H9 (cell line): ENCODE measurements around the gene PHF21A. TPM values are rescaled to one million over a fixed set of nuclear protein-coding genes. Genes with fewer than 3 reads are reported as not detected.

ENCODE experiments used
- DNase-seq: peaks from one replicate; pipeline ENCODE4 v3.0.0-alpha.2; 2017
- H2AFZ ChIP-seq: one replicate; pipeline ENCODE4 v1.6.1; 2013; ENCODE audit warnings: mild to moderate bottlenecking, low read length, control low read depth, moderate library complexity
- H2AK5ac ChIP-seq: 2 replicates; pipeline ENCODE4 v1.6.1; 2013; ENCODE audit warnings: low read length, control low read depth, mixed read lengths; ENCODE audit not compliant: insufficient read length
- H2BK120ac ChIP-seq: one replicate; pipeline ENCODE4 v1.6.1; 2013; ENCODE audit warnings: low read depth, mild to moderate bottlenecking, low read length, control low read depth, inconsistent platforms; ENCODE audit not compliant: poor library complexity, severe bottlenecking
- H2BK12ac ChIP-seq: 2 replicates; pipeline ENCODE4 v1.6.1; 2013; ENCODE audit warnings: low read length, control low read depth, mixed read lengths, low read depth; ENCODE audit not compliant: insufficient read length
- H2BK15ac ChIP-seq: 2 replicates; pipeline ENCODE4 v1.6.1; 2013; ENCODE audit warnings: low read depth, low read length, control low read depth
- H2BK20ac ChIP-seq: one replicate; pipeline ENCODE4 v1.6.1; 2013; ENCODE audit warnings: low read depth, mild to moderate bottlenecking, low read length, control low read depth, inconsistent platforms; ENCODE audit not compliant: poor library complexity, severe bottlenecking
- H2BK5ac ChIP-seq: 2 replicates; pipeline ENCODE4 v1.6.1; 2013; ENCODE audit warnings: low read length, control low read depth, mixed read lengths; ENCODE audit not compliant: insufficient read length
- H3K14ac ChIP-seq: 2 replicates; pipeline ENCODE4 v1.6.1; 2013; ENCODE audit warnings: low read length, control low read depth; ENCODE audit not compliant: insufficient read depth
- H3K18ac ChIP-seq: 2 replicates; pipeline ENCODE4 v1.6.1; 2013; ENCODE audit warnings: low read depth, mild to moderate bottlenecking, mixed read lengths, low read length, control low read depth; ENCODE audit not compliant: insufficient read length
- H3K23ac ChIP-seq: 2 replicates; pipeline ENCODE4 v1.6.1; 2013; ENCODE audit warnings: low read length, control low read depth, mixed read lengths, low read depth; ENCODE audit not compliant: insufficient read length
- H3K23me2 ChIP-seq: 2 replicates; pipeline ENCODE4 v1.6.1; 2013; ENCODE audit warnings: low read depth, mild to moderate bottlenecking, mixed read lengths, low read length, control low read depth; ENCODE audit not compliant: insufficient read length, poor library complexity, severe bottlenecking
- H3K27ac ChIP-seq: 2 replicates; pipeline ENCODE4 v1.5.1; 2013; ENCODE audit warnings: low read length, control low read depth, mixed read lengths, low read depth; ENCODE audit not compliant: insufficient read length
- H3K27me3 ChIP-seq: 2 replicates; pipeline ENCODE4 v1.6.1; 2013; ENCODE audit warnings: low read length, control low read depth, inconsistent platforms; ENCODE audit not compliant: insufficient read depth
- H3K4ac ChIP-seq: 2 replicates; pipeline ENCODE4 v1.6.1; 2013; ENCODE audit warnings: low read depth, mild to moderate bottlenecking, control low read depth, inconsistent platforms, low read length, moderate library complexity
- H3K4me1 ChIP-seq: 2 replicates; pipeline ENCODE4 v1.6.1; 2013; ENCODE audit warnings: low read length, control low read depth, inconsistent platforms; ENCODE audit not compliant: insufficient read depth
- H3K4me2 ChIP-seq: 2 replicates; pipeline ENCODE4 v1.6.1; 2013; ENCODE audit warnings: low read length, control low read depth, mixed read lengths; ENCODE audit not compliant: insufficient read length, insufficient read depth
- H3K56ac ChIP-seq: 2 replicates; pipeline ENCODE4 v1.6.1; 2013; ENCODE audit warnings: low read depth, mild to moderate bottlenecking, mixed read lengths, low read length, control low read depth; ENCODE audit not compliant: insufficient read length
- H3K79me1 ChIP-seq: 2 replicates; pipeline ENCODE4 v1.6.1; 2013; ENCODE audit warnings: low read depth, mild to moderate bottlenecking, moderate library complexity, low read length, control low read depth, inconsistent platforms; ENCODE audit not compliant: insufficient read depth, poor library complexity, severe bottlenecking
- H3K79me2 ChIP-seq: 2 replicates; pipeline ENCODE4 v1.6.1; 2013; ENCODE audit warnings: low read length, control low read depth, inconsistent platforms; ENCODE audit not compliant: insufficient read depth
- H3K9ac ChIP-seq: 2 replicates; pipeline ENCODE4 v1.6.1; 2013; ENCODE audit warnings: low read length, control low read depth, mixed read lengths; ENCODE audit not compliant: insufficient read length; ENCODE audit errors: extremely low read depth
- H3K9me3 ChIP-seq: one replicate; pipeline ENCODE4 v1.6.1; 2013; ENCODE audit warnings: low read depth, low read length, inconsistent platforms; ENCODE audit not compliant: control insufficient read depth
- H3T11ph ChIP-seq: one replicate; pipeline ENCODE4 v1.6.1; 2013; ENCODE audit warnings: mild to moderate bottlenecking, low read length, control low read depth, inconsistent platforms
- H4K20me1 ChIP-seq: one replicate; pipeline ENCODE4 v1.6.1; 2013; ENCODE audit not compliant: control insufficient read depth, insufficient read length, insufficient read depth
- H4K5ac ChIP-seq: 2 replicates; pipeline ENCODE4 v1.6.1; 2013; ENCODE audit warnings: low read depth, mild to moderate bottlenecking, mixed read lengths, low read length, control low read depth; ENCODE audit not compliant: insufficient read length
- H4K8ac ChIP-seq: replicated peaks from 2 replicates; pipeline ENCODE4 v1.6.1; 2013; ENCODE audit warnings: low read length, control low read depth, mixed read lengths, low read depth; ENCODE audit not compliant: insufficient read length
- H4K91ac ChIP-seq: 2 replicates; pipeline ENCODE4 v1.6.1; 2013; ENCODE audit warnings: low read depth, mild to moderate bottlenecking, moderate library complexity, mixed read lengths, low read length, control low read depth; ENCODE audit not compliant: insufficient read length
- H3K27ac Mint-ChIP-seq, 3 experiments: 2 replicates in 2 of 3; 3 replicates in 1 of 3; pipeline ENCODE4 v1.8.0; 2020 to 2021; ENCODE audit warnings: mixed read lengths in 3 of 3, mild to moderate bottlenecking in 1 of 3, moderate library complexity in 1 of 3
- H3K27me3 Mint-ChIP-seq: 2 replicates; pipeline ENCODE4 v1.8.0; 2021; ENCODE audit warnings: low read depth, mild to moderate bottlenecking, moderate library complexity, mixed read lengths
- H3K36me3 Mint-ChIP-seq, 3 experiments: 2 replicates in 2 of 3; 3 replicates in 1 of 3; pipeline ENCODE4 v1.8.0; 2020 to 2021; ENCODE audit warnings: low read depth in 3 of 3, mixed read lengths in 3 of 3; ENCODE audit not compliant: insufficient read depth in 1 of 3
- H3K4me1 Mint-ChIP-seq, 2 experiments: 2 replicates each; pipeline ENCODE4 v1.8.0; 2020; ENCODE audit warnings: mixed read lengths in 2 of 2
- H3K4me3 Mint-ChIP-seq, 2 experiments: 2 replicates in 1 of 2; 3 replicates in 1 of 2; pipeline ENCODE4 v1.8.0; 2020 to 2021; ENCODE audit warnings: mild to moderate bottlenecking in 2 of 2, mixed read lengths in 2 of 2, moderate library complexity in 1 of 2
- H3K9me3 Mint-ChIP-seq, 2 experiments: 2 replicates in 1 of 2; 3 replicates in 1 of 2; pipeline ENCODE4 v1.8.0; 2020; ENCODE audit warnings: mild to moderate bottlenecking in 2 of 2, mixed read lengths in 2 of 2, moderate library complexity in 1 of 2
- CTCF ChIP-seq: fragments of 200-600 bp; sonication (generic); conservative IDR thresholded peaks from 3 replicates; pipeline ENCODE4 v1.8.0; 2021; ENCODE audit warnings: antibody characterized with exemption, mild to moderate bottlenecking
- WGBS: extraction: QIAGEN DNeasy Blood & Tissue Kit; methylation state at CpG from one replicate; pipeline ENCODE4 v1.1.7; 2013; ENCODE audit warnings: missing lambda C conversion rate, low lambda C conversion rate, mixed read lengths; ENCODE audit not compliant: insufficient read length; ENCODE audit errors: extremely low coverage; 5-methylcytosine and 5-hydroxymethylcytosine counted together
- total RNA-seq: library from RNA; stranded (reverse); gene quantifications from 2 replicates; pipeline ENCODE4 v1.2.1, GENCODE V29; 2021

PHF21A gene
- total RNA-seq, 1 experiment from 2014 or later: 33.8 TPM

GRCh38 chr11:45928535-45929215 is 192.6 kb downstream of the PHF21A start:
- Histone ChIP-seq H3K9me3 (no peaks in the 10 kb centered on the region), H2BK120ac (no peak overlapping the region), H3K4ac (no peak overlapping the region), H3T11ph (no peak overlapping the region), H3K4me1 (no peaks in the 10 kb centered on the region), H3K79me1 (no peaks in the 10 kb centered on the region), H3K27ac (no peak overlapping the region), H3K18ac (no peak overlapping the region), H3K14ac (no peak overlapping the region), H4K5ac (no peak overlapping the region), H3K27me3 (no peaks in the 10 kb centered on the region), H2AK5ac (no peak overlapping the region), H3K23me2 (no peaks in the 10 kb centered on the region), H4K20me1 (no peaks in the 10 kb centered on the region), H3K56ac (no peak overlapping the region), H3K23ac (no peak overlapping the region), H4K91ac (no peak overlapping the region), H2BK5ac (no peak overlapping the region), H2BK20ac (no peak overlapping the region), H2AFZ (no peak overlapping the region), H3K9ac (no peak overlapping the region), H2BK12ac (no peak overlapping the region), H3K4me2 (no peak overlapping the region), H4K8ac (no peak overlapping the region), H3K79me2 (no peaks in the 10 kb centered on the region; the same call in 1 of the 2 replicates), H2BK15ac (no peak overlapping the region)
- TF ChIP-seq CTCF: no peak
- H3K27ac Mint-ChIP-seq: no peak overlapping the region
- H3K4me1 Mint-ChIP-seq: peaks cover 11 to 13% of the 10 kb centered on the region in 2 experiments
- H3K36me3 Mint-ChIP-seq: peaks cover 22 to 71% (median 69%) of the 10 kb centered on the region in 3 experiments
- no CpG with 5 or more reads among the region's 13 CpGs for WGBS
- H3K4me3 Mint-ChIP-seq: no peak overlapping the region
- H3K27me3 Mint-ChIP-seq: peaks cover 2% of the 10 kb centered on the region; the same call in 1 of the 2 replicates
- H3K9me3 Mint-ChIP-seq: no peaks in the 10 kb centered on the region
- DNase-seq: peak; percentile 29
